ENCODE data around the gene GPC6.
"Not testable (repeated sequence)": the region's sequence is repeated elsewhere in the genome, so short reads cannot be mapped to it uniquely, and the experiment has no call there.

GPC6 gene

GRCh38 chr13:94339116-94339687, 1112.6 kb downstream of the GPC6 start:
- no peaks in the 10 kb centered on the region for H3K27me3 ChIP-seq (ENCODE audit: insufficient read depth, low read depth, severe bottlenecking)
- H3K4me3 ChIP-seq (ENCODE audit: low read depth, low read length) = no peak overlapping the region
- H3K9me3 ChIP-seq (ENCODE audit: severe bottlenecking) = no peaks in the 10 kb centered on the region
- no peak overlapping the region for H3K27ac ChIP-seq
- peaks cover 3% of the 10 kb centered on the region for H3K36me3 ChIP-seq
- TF ChIP-seq CTCF (IDR thresholded peaks at IDR 0.05; ENCODE audit: low read depth, low read length) = no peak
- DNase-seq = no peak

GRCh38 chr13:94342436-94343242, 1116.0 kb downstream of the GPC6 start:
- Histone ChIP-seq H3K27ac (peak overlapping the region; percentile 0; the same call in 1 of the 2 replicates), H3K4me3 (ENCODE audit: low read depth, low read length) (no peak overlapping the region), H3K27me3 (ENCODE audit: insufficient read depth, low read depth, severe bottlenecking) (no peaks in the 10 kb centered on the region), H3K36me3 (peaks cover 3% of the 10 kb centered on the region), H3K9me3 (ENCODE audit: severe bottlenecking) (no peaks in the 10 kb centered on the region)
- TF ChIP-seq CTCF (IDR thresholded peaks at IDR 0.05; ENCODE audit: low read depth, low read length) = no peak
- no peak for DNase-seq

GRCh38 chr13:94343243-94343585, 1116.6 kb downstream of the GPC6 start:
- peak; percentile 54 for DNase-seq
- TF ChIP-seq CTCF (IDR thresholded peaks at IDR 0.05; ENCODE audit: low read depth, low read length) = no peak
- Histone ChIP-seq H3K9me3 (ENCODE audit: severe bottlenecking) (no peaks in the 10 kb centered on the region), H3K27me3 (ENCODE audit: insufficient read depth, low read depth, severe bottlenecking) (no peaks in the 10 kb centered on the region), H3K36me3 (no peaks in the 10 kb centered on the region; the same call in 1 of the 2 replicates), H3K27ac (0 out of 2 replicates have a peak overlapping the region, but pooled peaks have one; percentile 4), H3K4me3 (ENCODE audit: low read depth, low read length) (no peak overlapping the region)

- not testable (repeated sequence) for H3K27ac ChIP-seq; H3K36me3 ChIP-seq; H3K27me3 ChIP-seq (ENCODE audit: insufficient read depth, low read depth, severe bottlenecking); H3K4me3 ChIP-seq (ENCODE audit: low read depth, low read length); H3K9me3 ChIP-seq (ENCODE audit: severe bottlenecking); DNase-seq
These were observed 1117.1 kb downstream of the GPC6 start for GRCh38 chr13:94343687-94344086.

- TF ChIP-seq CTCF (IDR thresholded peaks at IDR 0.05; ENCODE audit: low read depth, low read length) = no peak
- Histone ChIP-seq H3K27ac (no peak overlapping the region), H3K9me3 (ENCODE audit: severe bottlenecking) (no peaks in the 10 kb centered on the region), H3K27me3 (ENCODE audit: insufficient read depth, low read depth, severe bottlenecking) (no peaks in the 10 kb centered on the region), H3K4me3 (ENCODE audit: low read depth, low read length) (no peak overlapping the region), H3K36me3 (no peaks in the 10 kb centered on the region)
- no peak for DNase-seq
These were observed 1117.7 kb downstream of the GPC6 start for GRCh38 chr13:94344126-94344818.
